ENCODE results near the gene LHFPL3.

DNA sequence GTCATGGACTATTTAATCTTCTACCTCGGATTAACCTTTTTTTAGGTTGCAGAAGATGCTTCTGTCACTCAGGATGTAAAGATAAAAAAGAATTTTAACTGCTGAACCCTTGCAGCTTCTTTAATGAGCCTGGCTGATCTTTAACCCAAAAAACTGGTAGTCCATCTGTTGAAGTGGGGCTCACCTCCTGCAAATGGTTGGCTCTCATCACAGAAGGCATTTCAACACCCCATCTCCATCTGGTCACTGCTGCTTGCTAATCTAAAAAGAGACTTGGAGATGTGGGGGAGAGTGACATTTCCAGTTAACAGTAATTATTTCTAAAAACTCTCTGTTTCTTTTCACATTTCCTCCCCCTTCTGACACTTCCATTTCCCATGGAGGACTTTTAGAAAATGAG is 208.6 kb downstream of the LHFPL3 start:
- TF ChIP-seq EZH2 (IDR thresholded peaks at IDR 0.05; ENCODE audit: insufficient read depth, poor library complexity, severe bottlenecking) (no peak), EZH2phosphoT487 (IDR thresholded peaks at IDR 0.05; ENCODE audit: insufficient read depth, low read depth) (no peak)

Data from GM23248 (cell line).